Fibroblast of lung (primary cell): ENCODE data around the gene SIX5. TPM values are rescaled to one million over a fixed set of nuclear protein-coding genes. Genes with fewer than 3 reads are reported as not detected.

Experiments
- DNase-seq, 2 donors: peaks; one replicate each; pipeline versions ENCODE4 v3.0.0 to v3.0.0-alpha.2; 2010; ENCODE audit warnings: low read depth in 2 of 2
- H2AFZ ChIP-seq: 2 replicates; pipeline ENCODE4 v1.5.1; 2012; ENCODE audit warnings: low read length, control low read depth, inconsistent platforms
- H3K27ac ChIP-seq: 2 replicates; pipeline ENCODE4 v1.5.1; 2011; ENCODE audit warnings: low read length, control low read depth; ENCODE audit not compliant: insufficient read depth
- H3K27me3 ChIP-seq: 2 replicates; pipeline ENCODE4 v1.5.1; 2011; ENCODE audit warnings: mild to moderate bottlenecking, low read length; ENCODE audit not compliant: control insufficient read depth, insufficient read depth
- H3K36me3 ChIP-seq: 2 replicates; pipeline ENCODE4 v1.5.1; 2011; ENCODE audit warnings: low read length; ENCODE audit not compliant: control insufficient read depth, insufficient read depth
- H3K4me1 ChIP-seq: 2 replicates; pipeline ENCODE4 v1.5.1; 2011; ENCODE audit warnings: low read length; ENCODE audit not compliant: control insufficient read depth, insufficient read depth; ENCODE audit errors: extremely low read depth
- H3K4me2 ChIP-seq: 2 replicates; pipeline ENCODE4 v1.5.1; 2011; ENCODE audit warnings: low read length, control low read depth; ENCODE audit not compliant: insufficient read depth; ENCODE audit errors: extremely low read depth
- H3K4me3 ChIP-seq, 4 experiments: fragments of 200-600 bp in 1 of 4; sonication (generic) in 1 of 4; replicated peaks in 1 of 4; 2 replicates each; pipeline ENCODE4 v1.5.1; 2011 to 2016; ENCODE audit warnings: low read length in 4 of 4, low read depth in 3 of 4, mild to moderate bottlenecking in 3 of 4, control low read depth in 2 of 4, inconsistent platforms in 1 of 4, mixed read lengths in 1 of 4; ENCODE audit not compliant: insufficient read depth in 1 of 4; ENCODE audit errors: control extremely low read depth in 1 of 4
- H3K79me2 ChIP-seq: 2 replicates; pipeline ENCODE4 v1.5.1; 2012; ENCODE audit warnings: mild to moderate bottlenecking, low read length, inconsistent platforms; ENCODE audit not compliant: control insufficient read depth, insufficient read depth
- H3K9ac ChIP-seq: 2 replicates; pipeline ENCODE4 v1.5.1; 2011; ENCODE audit warnings: mild to moderate bottlenecking, low read length, control low read depth; ENCODE audit not compliant: insufficient read depth
- H3K9me3 ChIP-seq: 2 replicates; pipeline ENCODE4 v1.5.1; 2012; ENCODE audit warnings: low read depth, low read length; ENCODE audit not compliant: control insufficient read depth, insufficient read depth
- H4K20me1 ChIP-seq: 2 replicates; pipeline ENCODE4 v1.5.1; 2011; ENCODE audit warnings: low read length; ENCODE audit not compliant: control insufficient read depth, insufficient read depth; ENCODE audit errors: extremely low read depth
- CTCF ChIP-seq, 2 donors: IDR thresholded peaks in 1 of 2; conservative IDR thresholded peaks in 1 of 2; 1 replicate in 1 of 2; 2 replicates in 1 of 2; pipeline ENCODE4 v1.5.1; 2011 to 2012; ENCODE audit warnings: low read length in 2 of 2, control low read depth in 1 of 2, inconsistent platforms in 1 of 2, low read depth in 1 of 2, mild to moderate bottlenecking in 1 of 2
- EZH2 ChIP-seq: IDR thresholded peaks from 2 replicates; pipeline ENCODE4 v1.5.1; 2012; ENCODE audit warnings: low read length, control low read depth, mild to moderate bottlenecking; ENCODE audit errors: missing control alignments
- polyA plus RNA-seq, 2 donors: library from polyadenylated mRNA; depleted of rRNA in 1 of 2; stranded (reverse) in 1 of 2; unstranded in 1 of 2; fragments of >200 nt; gene quantifications; 2 replicates each; pipeline ENCODE4 v1.2.1, GENCODE V29; 2011 to 2012; ENCODE audit warnings: missing spikeins in 1 of 2
- total RNA-seq: library from RNA; depleted of rRNA; stranded (reverse); fragments of >200 nt; gene quantifications from 2 replicates; pipeline ENCODE4 v1.2.1, GENCODE V29; 2014

The SIX5 gene
- total and polyA plus RNA-seq, 2 donors (not counting 1 experiment from before 2014, with no cell fraction given) = 3.4 to 10.7 TPM

GRCh38 chr19:45793178-45793564, 24.1 kb upstream of the SIX5 start:
- Histone ChIP-seq H3K4me2 (peak overlapping the region; percentile 63), H3K4me3 (peak overlapping the region in 1 of 4 experiments; percentile 33), H3K79me2 (peaks cover 19% of the 10 kb centered on the region), H3K4me1 (peaks cover 8% of the 10 kb centered on the region), H3K9me3 (no peaks in the 10 kb centered on the region), H2AFZ (no peak overlapping the region), H3K36me3 (peaks cover 7% of the 10 kb centered on the region), H3K27ac (peak overlapping the region; percentile 64), H3K9ac (no peak overlapping the region), H3K27me3 (no peaks in the 10 kb centered on the region), H4K20me1 (no peaks in the 10 kb centered on the region)
- DNase-seq = no peak
- no peak for TF ChIP-seq CTCF (conservative IDR thresholded peaks at IDR 0.05 in 1 of 2, IDR thresholded peaks at IDR 0.05 in 1 of 2; ENCODE audit: low read depth in 1 of 2, low read length in 2 of 2)
- no peak for TF ChIP-seq EZH2

DNA sequence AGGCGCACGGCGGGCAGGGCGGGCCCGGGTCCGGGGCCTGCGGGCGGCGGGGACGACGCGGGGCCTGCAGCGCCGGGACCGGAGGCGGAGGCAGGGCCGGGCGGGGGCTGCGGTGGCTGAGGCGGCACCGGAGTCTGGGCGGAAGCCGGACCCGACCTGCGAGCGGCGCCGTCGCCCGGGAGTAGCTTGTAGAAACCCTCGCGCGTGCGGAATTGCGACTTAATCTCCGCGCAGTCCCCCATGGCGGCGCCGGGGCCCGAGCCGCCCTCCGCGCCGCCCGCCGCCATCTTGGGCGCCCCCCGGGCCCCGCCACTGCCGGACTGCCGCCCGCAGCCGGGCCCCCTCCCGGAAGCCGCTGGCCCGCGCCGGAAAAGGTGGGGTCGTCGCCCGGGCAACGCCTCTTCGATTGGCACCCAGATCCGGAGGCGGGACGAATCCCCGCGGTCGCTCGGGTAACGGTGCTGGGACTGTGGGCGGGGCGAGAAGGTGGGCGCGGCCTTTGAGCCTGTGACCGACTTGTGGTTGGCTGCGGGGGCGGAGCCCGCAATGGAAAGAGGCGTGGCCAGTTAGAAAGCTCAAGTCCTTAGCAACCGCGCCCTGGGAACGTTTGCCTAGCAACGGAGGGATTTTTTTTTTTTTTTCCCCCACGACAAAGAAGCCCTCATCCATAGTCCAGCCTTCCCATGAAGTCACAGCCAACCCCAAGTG, 23.6 kb upstream of the SIX5 start, which contains the start of gene DMWD:
Gene DMWD (minus strand): TSS at position 376 of the 708 bp plus-strand sequence. CDS start 89 bp downstream, at position 287.
- Histone ChIP-seq H3K27ac (peak within 1 kb of the TSS; percentile 69), H4K20me1 (no peaks in the 10 kb centered on the region)
- peak; percentile 95 to 98 for DNase-seq

More for the DNA sequence above, 23.6 kb upstream of the SIX5 start, which contains the start of gene DMWD:
- Histone ChIP-seq H3K36me3 (peaks cover 8% of the 10 kb centered on the region), H3K4me1 (peaks cover 8% of the 10 kb centered on the region), H3K27me3 (no peaks in the 10 kb centered on the region), H3K9ac (peak within 1 kb of the TSS; percentile 92), H2AFZ (no peak within 1 kb of the TSS), H3K9me3 (no peaks in the 10 kb centered on the region), H3K4me3 (peak within 1 kb of the TSS; percentile 91 to 97 (median 94)), H3K79me2 (peaks cover 19% of the 10 kb centered on the region), H3K4me2 (peak within 1 kb of the TSS; percentile 91)
- no peak for TF ChIP-seq EZH2
- TF ChIP-seq CTCF (conservative IDR thresholded peaks at IDR 0.05 in 1 of 2, IDR thresholded peaks at IDR 0.05 in 1 of 2; ENCODE audit: low read depth in 1 of 2, low read length in 2 of 2) = no peak
